Measurements from ENCODE around the gene DPYSL5. TPM values are rescaled to one million over a fixed set of nuclear protein-coding genes. Genes with fewer than 3 reads are reported as not detected.

Gene DPYSL5
- total RNA-seq, 2 donors from 2014 or later, result 3.1 to 3.5 TPM

DNA sequence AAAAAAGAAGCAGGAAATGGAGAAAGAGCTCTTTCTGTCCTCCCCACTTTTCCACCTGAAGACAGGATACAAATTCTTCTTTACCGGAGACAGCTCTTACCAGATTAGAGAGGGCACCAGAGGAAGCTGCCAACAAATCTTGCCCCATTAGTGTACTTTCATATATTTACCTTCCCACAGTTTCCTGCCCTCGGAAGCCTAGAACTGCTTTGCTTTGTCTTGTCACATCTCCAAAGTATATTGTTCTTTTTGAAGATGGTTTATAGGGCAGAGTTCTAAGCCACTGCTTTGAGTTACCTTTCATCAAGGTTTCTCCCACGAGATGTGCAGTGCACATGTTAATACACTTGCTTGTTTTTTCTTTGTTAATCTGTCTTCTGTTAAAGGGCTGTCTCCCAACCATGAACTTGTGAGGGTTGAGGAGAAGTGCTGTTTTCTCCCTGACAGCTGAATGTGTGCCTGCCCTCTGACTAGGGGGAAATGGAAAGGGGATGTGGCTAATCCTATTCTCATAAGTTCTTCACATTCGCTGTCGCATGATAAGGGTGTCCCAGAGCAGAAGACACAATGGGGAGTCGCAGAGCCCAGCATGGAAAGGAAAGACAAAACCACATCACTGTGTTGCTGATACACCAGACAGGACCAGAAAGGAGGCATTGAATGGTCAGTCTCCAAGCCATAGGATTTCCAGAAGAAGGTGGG is 37.9 kb upstream of the DPYSL5 start:
- Mint-ChIP-seq H3K36me3 (ENCODE audit: low read depth) (no peaks in the 10 kb centered on the region), H3K4me3 (no peak overlapping the region), H3K4me1 (peaks cover 3% of the 10 kb centered on the region), H3K27ac (no peak overlapping the region), H3K9me3 (peaks cover 4% of the 10 kb centered on the region), H3K27me3 (ENCODE audit: insufficient read depth) (peaks cover 1% of the 10 kb centered on the region)
- peak; percentile 45 for DNase-seq
- no peaks in the 10 kb centered on the region for H3K27me3 ChIP-seq (ENCODE audit: control insufficient read depth, insufficient read depth, low read length, poor library complexity, severe bottlenecking)
- no peak overlapping the region for H3K9ac ChIP-seq (ENCODE audit: extremely low read depth, low read length, poor library complexity, severe bottlenecking)
- H3K4me3 ChIP-seq (ENCODE audit: low read length), result no peak overlapping the region
- no peak overlapping the region for H3K27ac ChIP-seq (ENCODE audit: low read depth, low read length)
- no peaks in the 10 kb centered on the region for H3K36me3 ChIP-seq (ENCODE audit: control insufficient read depth, insufficient read depth, low read length)
- WGBS, 2 experiments (ENCODE audit: insufficient coverage in 1 of 2, insufficient read length in 1 of 2), result 84 to 91% methylated on average over 5 to 6 of the region's 6 CpGs
- TF ChIP-seq, protein P1, sequence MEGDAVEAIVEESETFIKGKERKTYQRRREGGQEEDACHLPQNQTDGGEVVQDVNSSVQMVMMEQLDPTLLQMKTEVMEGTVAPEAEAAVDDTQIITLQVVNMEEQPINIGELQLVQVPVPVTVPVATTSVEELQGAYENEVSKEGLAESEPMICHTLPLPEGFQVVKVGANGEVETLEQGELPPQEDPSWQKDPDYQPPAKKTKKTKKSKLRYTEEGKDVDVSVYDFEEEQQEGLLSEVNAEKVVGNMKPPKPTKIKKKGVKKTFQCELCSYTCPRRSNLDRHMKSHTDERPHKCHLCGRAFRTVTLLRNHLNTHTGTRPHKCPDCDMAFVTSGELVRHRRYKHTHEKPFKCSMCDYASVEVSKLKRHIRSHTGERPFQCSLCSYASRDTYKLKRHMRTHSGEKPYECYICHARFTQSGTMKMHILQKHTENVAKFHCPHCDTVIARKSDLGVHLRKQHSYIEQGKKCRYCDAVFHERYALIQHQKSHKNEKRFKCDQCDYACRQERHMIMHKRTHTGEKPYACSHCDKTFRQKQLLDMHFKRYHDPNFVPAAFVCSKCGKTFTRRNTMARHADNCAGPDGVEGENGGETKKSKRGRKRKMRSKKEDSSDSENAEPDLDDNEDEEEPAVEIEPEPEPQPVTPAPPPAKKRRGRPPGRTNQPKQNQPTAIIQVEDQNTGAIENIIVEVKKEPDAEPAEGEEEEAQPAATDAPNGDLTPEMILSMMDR (conservative IDR thresholded peaks at IDR 0.05), result no peak
- H3K9me3 ChIP-seq (ENCODE audit: control insufficient read depth, low read length), result no peaks in the 10 kb centered on the region
- H3K4me1 ChIP-seq (ENCODE audit: control insufficient read depth, insufficient read depth, low read length), result no peaks in the 10 kb centered on the region

DNA sequence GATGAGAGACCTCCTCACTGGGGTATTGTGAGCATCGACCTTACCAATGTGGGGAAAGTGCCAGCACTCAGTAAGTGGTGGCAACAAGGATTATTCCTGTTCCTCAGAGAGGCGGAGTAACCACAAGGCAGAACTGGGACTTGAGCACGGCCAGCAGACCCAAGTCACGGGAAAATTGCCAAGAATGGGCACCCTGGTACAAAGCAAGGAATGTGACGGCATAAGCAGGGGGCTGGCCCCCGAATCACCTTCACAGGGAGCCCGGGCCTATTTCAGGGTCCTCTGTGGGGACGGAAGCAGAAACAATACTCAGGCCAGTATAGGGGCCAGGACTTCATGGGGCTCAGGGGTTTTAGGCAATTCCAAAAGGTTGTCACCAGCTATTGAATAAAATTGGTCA is 36.7 kb upstream of the DPYSL5 start:
- H3K4me3 Mint-ChIP-seq, result no peak overlapping the region
- peaks cover 3% of the 10 kb centered on the region for H3K4me1 Mint-ChIP-seq
- H3K9me3 Mint-ChIP-seq, result peaks cover 7% of the 10 kb centered on the region
- no peaks in the 10 kb centered on the region for H3K27me3 ChIP-seq (ENCODE audit: control insufficient read depth, insufficient read depth, low read length, poor library complexity, severe bottlenecking)
- no peak overlapping the region for H3K9ac ChIP-seq (ENCODE audit: extremely low read depth, low read length, poor library complexity, severe bottlenecking)
- no peak overlapping the region for H3K27ac Mint-ChIP-seq
- DNase-seq, result peak; percentile 24
- TF ChIP-seq, protein P1 (conservative IDR thresholded peaks at IDR 0.05), result no peak
- no peaks in the 10 kb centered on the region for H3K36me3 Mint-ChIP-seq (ENCODE audit: low read depth)
- 89 to 91% methylated on average over 6 to 8 of the region's 8 CpGs for WGBS, 2 experiments (ENCODE audit: insufficient coverage in 1 of 2, insufficient read length in 1 of 2)
- H3K27me3 Mint-ChIP-seq (ENCODE audit: insufficient read depth), result peaks cover 1% of the 10 kb centered on the region
- no peaks in the 10 kb centered on the region for H3K36me3 ChIP-seq (ENCODE audit: control insufficient read depth, insufficient read depth, low read length)
- H3K9me3 ChIP-seq (ENCODE audit: control insufficient read depth, low read length), result no peaks in the 10 kb centered on the region
- H3K4me3 ChIP-seq (ENCODE audit: low read length), result no peak overlapping the region
- no peaks in the 10 kb centered on the region for H3K4me1 ChIP-seq (ENCODE audit: control insufficient read depth, insufficient read depth, low read length)
- H3K27ac ChIP-seq (ENCODE audit: low read depth, low read length), result no peak overlapping the region

DNA sequence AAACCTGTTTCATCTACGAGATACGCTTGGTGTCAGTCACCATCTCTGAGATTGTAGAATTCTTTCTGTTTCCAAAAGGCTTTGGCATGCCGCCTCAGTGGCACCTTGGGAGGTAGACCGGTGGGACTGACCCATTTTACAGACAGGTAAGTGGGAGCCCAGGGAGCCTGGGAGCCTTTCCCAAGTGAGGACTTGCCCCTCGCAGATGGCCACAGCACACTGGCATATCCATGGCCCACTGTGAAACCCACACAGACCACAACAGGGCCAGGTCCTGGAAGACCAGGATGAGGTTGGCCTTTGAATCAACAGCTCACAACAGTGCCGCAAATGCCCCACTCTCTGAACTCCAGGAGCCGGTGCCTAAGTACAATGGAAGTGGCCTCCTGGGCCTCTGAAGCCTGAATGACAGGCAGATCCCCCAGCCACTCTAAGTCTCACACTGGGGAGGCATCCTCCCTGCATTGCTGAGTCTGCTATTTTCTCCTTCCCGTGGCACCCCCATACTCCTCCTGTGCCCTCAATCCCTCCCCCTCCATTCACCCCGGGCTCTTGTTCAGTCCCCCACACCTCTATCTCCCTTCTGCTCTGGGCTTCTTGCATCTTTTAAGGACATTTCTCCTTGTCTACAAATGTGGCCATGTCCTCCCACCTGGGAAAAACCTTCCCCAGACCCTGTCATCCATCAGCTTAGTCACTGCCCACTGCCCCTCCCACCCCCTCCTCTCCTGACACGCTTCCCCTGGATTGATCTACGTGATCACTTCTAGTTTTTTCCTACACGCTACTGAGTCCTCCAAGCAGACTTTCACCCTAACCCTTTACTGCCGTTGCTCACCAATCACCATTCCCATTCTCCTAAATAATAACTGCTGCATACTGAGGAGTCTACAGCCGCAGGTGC is 35.9 kb upstream of the DPYSL5 start:
- TF ChIP-seq, protein P1 (conservative IDR thresholded peaks at IDR 0.05), result no peak
- peaks cover 7% of the 10 kb centered on the region for H3K9me3 Mint-ChIP-seq
- Histone ChIP-seq H3K9me3 (ENCODE audit: control insufficient read depth, low read length) (no peaks in the 10 kb centered on the region), H3K4me3 (ENCODE audit: low read length) (no peak overlapping the region), H3K4me1 (ENCODE audit: control insufficient read depth, insufficient read depth, low read length) (no peaks in the 10 kb centered on the region), H3K27me3 (ENCODE audit: control insufficient read depth, insufficient read depth, low read length, poor library complexity, severe bottlenecking) (no peaks in the 10 kb centered on the region), H3K27ac (ENCODE audit: low read depth, low read length) (no peak overlapping the region), H3K36me3 (ENCODE audit: control insufficient read depth, insufficient read depth, low read length) (no peaks in the 10 kb centered on the region), H3K9ac (ENCODE audit: extremely low read depth, low read length, poor library complexity, severe bottlenecking) (no peak overlapping the region)
- peaks cover 1% of the 10 kb centered on the region for H3K27me3 Mint-ChIP-seq (ENCODE audit: insufficient read depth)
- H3K36me3 Mint-ChIP-seq (ENCODE audit: low read depth), result no peaks in the 10 kb centered on the region
- peak; percentile 47 for DNase-seq
- WGBS, 2 experiments (ENCODE audit: insufficient coverage in 1 of 2, insufficient read length in 1 of 2), result 78 to 84% methylated on average over 8 to 14 of the region's 14 CpGs
- no peak overlapping the region for H3K4me3 Mint-ChIP-seq
- H3K4me1 Mint-ChIP-seq, result peaks cover 7% of the 10 kb centered on the region
- no peak overlapping the region for H3K27ac Mint-ChIP-seq
